ENCODE data around the gene COL9A3. TPM values are rescaled to one million over a fixed set of nuclear protein-coding genes. Genes with fewer than 3 reads are reported as not detected.

Gene COL9A3
- total RNA-seq, 1 experiment from 2014 or later, result 136 TPM

DNA sequence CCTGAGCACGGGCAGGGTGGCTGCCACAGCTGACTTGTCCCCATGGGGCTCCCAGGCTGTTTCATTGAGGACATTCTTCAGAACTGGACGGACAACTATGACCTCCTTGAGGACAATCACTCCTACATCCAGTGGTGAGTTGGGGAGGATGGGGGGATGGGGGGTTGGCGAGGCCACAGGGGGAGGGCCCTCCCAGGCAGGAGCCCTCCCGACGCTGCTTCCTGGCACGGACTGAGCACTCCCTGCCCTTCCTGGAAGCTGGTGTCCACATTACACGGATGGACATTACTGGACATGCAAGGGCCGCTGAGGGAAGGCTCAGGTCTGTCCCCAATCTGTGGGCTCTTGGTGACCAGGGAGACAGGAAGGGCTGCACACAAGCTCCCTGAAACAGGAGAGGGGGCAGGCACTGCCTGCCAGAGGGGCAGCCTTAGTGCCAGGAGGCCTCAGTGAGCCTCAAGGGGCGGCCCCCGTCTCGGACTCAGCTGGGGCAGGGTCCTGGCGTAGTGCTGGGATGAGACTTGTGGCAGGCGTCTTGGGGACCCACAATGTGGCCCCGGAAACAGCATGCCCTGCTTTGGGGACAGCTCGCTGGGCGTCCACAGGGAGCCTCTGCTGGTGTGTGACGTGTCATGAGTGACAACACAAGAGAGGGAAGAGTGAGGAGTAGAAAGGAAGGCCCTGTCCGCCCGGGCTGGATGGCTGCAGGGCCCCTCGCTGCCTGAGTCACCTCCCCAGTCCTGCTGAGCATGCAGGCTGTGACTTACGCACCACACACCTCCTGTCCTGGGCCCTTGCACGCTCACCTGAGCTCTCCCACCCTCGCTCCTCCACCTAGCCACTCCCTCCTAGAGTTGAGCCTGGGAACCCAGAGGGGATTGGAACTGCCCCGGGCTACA lies 7.1 kb upstream of the COL9A3 start:
- ChIA-PET POLR2A (no interaction called here), CTCF (interaction anchor here (0.6 to 2.9 kb wide), 6 partner anchors 13 to 325 kb away, joined by 3 to 17 read pairs (median 4); partner anchors contain the start of gene MRGBP)
- Mint-ChIP-seq H3K27ac (no peak overlapping the region), H3K36me3 (peaks cover 3% of the 10 kb centered on the region; the same call in 1 of the 2 replicates), H3K9me3 (no peaks in the 10 kb centered on the region), H3K4me1 (peaks cover 6% of the 10 kb centered on the region), H3K4me3 (no peak overlapping the region), H3K27me3 (ENCODE audit: low read depth) (no peaks in the 10 kb centered on the region)
- TF ChIP-seq ZNF317 (CRISPR knock-in tag; IDR thresholded peaks at IDR 0.05; ENCODE audit: borderline replicate concordance, low read depth), result no peak
- no peak for TF ChIP-seq NR2C2 (CRISPR knock-in tag; IDR thresholded peaks at IDR 0.05)
- TF ChIP-seq KAT7 (CRISPR knock-in tag; IDR thresholded peaks at IDR 0.05; ENCODE audit: borderline replicate concordance), result no peak
- ATAC-seq, result no peak
- DNase-seq (ENCODE audit: low spot score), result no peak

DNA sequence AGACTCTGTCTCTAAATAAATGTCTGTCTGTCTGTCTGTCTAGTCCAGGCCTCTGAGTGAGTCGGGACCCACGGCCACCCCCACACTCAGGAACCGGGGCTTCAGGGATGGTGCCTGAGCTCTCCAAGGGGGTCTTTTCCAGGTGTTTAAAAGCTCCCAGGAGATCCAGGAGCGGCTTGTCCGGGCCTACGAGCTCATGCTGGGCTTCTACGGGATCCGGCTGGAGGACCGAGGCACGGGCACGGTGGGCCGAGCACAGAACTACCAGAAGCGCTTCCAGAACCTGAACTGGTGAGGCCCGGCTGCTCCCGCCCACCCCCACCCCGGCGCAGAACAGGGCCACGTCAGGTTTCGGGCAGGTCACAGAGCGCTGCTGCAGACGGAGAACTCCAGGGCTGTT lies 5.5 kb upstream of the COL9A3 start:
- CTCF ChIA-PET, result interaction anchor here (1.2 kb wide), 1 partner anchor 11 kb away, joined by 5 read pairs; no protein-coding TSS in a partner anchor
- Mint-ChIP-seq H3K27ac (no peak overlapping the region), H3K27me3 (ENCODE audit: low read depth) (no peaks in the 10 kb centered on the region), H3K4me1 (peaks cover 12% of the 10 kb centered on the region), H3K4me3 (no peak overlapping the region), H3K9me3 (no peaks in the 10 kb centered on the region), H3K36me3 (peaks cover 3% of the 10 kb centered on the region; the same call in 1 of the 2 replicates)
- TF ChIP-seq, protein P1, sequence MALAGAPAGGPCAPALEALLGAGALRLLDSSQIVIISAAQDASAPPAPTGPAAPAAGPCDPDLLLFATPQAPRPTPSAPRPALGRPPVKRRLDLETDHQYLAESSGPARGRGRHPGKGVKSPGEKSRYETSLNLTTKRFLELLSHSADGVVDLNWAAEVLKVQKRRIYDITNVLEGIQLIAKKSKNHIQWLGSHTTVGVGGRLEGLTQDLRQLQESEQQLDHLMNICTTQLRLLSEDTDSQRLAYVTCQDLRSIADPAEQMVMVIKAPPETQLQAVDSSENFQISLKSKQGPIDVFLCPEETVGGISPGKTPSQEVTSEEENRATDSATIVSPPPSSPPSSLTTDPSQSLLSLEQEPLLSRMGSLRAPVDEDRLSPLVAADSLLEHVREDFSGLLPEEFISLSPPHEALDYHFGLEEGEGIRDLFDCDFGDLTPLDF (CRISPR knock-in tag; IDR thresholded peaks at IDR 0.05), result no peak
- TF ChIP-seq SMAD3 (CRISPR knock-in tag; IDR thresholded peaks at IDR 0.05; ENCODE audit: borderline replicate concordance) (no peak), TEAD1 (CRISPR knock-in tag; IDR thresholded peaks at IDR 0.05) (no peak), FOXP1 (CRISPR knock-in tag; IDR thresholded peaks at IDR 0.05; ENCODE audit: borderline replicate concordance) (no peak), ZNF121 (CRISPR knock-in tag; IDR thresholded peaks at IDR 0.05) (no peak), CREM (CRISPR knock-in tag; IDR thresholded peaks at IDR 0.05) (no peak), ELF4 (CRISPR knock-in tag; IDR thresholded peaks at IDR 0.05; ENCODE audit: low read depth) (no peak), CBFB (CRISPR knock-in tag; IDR thresholded peaks at IDR 0.05; ENCODE audit: low read depth) (no peak), NR3C1 (CRISPR knock-in tag; conservative IDR thresholded peaks at IDR 0.05; ENCODE audit: low read depth) (no peak)
- TF ChIP-seq, protein P2, sequence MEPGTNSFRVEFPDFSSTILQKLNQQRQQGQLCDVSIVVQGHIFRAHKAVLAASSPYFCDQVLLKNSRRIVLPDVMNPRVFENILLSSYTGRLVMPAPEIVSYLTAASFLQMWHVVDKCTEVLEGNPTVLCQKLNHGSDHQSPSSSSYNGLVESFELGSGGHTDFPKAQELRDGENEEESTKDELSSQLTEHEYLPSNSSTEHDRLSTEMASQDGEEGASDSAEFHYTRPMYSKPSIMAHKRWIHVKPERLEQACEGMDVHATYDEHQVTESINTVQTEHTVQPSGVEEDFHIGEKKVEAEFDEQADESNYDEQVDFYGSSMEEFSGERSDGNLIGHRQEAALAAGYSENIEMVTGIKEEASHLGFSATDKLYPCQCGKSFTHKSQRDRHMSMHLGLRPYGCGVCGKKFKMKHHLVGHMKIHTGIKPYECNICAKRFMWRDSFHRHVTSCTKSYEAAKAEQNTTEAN (CRISPR knock-in tag; IDR thresholded peaks at IDR 0.05), result no peak
- TF ChIP-seq, protein P3, sequence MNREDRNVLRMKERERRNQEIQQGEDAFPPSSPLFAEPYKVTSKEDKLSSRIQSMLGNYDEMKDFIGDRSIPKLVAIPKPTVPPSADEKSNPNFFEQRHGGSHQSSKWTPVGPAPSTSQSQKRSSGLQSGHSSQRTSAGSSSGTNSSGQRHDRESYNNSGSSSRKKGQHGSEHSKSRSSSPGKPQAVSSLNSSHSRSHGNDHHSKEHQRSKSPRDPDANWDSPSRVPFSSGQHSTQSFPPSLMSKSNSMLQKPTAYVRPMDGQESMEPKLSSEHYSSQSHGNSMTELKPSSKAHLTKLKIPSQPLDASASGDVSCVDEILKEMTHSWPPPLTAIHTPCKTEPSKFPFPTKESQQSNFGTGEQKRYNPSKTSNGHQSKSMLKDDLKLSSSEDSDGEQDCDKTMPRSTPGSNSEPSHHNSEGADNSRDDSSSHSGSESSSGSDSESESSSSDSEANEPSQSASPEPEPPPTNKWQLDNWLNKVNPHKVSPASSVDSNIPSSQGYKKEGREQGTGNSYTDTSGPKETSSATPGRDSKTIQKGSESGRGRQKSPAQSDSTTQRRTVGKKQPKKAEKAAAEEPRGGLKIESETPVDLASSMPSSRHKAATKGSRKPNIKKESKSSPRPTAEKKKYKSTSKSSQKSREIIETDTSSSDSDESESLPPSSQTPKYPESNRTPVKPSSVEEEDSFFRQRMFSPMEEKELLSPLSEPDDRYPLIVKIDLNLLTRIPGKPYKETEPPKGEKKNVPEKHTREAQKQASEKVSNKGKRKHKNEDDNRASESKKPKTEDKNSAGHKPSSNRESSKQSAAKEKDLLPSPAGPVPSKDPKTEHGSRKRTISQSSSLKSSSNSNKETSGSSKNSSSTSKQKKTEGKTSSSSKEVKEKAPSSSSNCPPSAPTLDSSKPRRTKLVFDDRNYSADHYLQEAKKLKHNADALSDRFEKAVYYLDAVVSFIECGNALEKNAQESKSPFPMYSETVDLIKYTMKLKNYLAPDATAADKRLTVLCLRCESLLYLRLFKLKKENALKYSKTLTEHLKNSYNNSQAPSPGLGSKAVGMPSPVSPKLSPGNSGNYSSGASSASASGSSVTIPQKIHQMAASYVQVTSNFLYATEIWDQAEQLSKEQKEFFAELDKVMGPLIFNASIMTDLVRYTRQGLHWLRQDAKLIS (CRISPR knock-in tag; IDR thresholded peaks at IDR 0.05; ENCODE audit: borderline replicate concordance), result no peak
- POLR2A ChIA-PET, result no interaction called here
- ATAC-seq, result no peak
- no peak for DNase-seq (ENCODE audit: low spot score)

DNA sequence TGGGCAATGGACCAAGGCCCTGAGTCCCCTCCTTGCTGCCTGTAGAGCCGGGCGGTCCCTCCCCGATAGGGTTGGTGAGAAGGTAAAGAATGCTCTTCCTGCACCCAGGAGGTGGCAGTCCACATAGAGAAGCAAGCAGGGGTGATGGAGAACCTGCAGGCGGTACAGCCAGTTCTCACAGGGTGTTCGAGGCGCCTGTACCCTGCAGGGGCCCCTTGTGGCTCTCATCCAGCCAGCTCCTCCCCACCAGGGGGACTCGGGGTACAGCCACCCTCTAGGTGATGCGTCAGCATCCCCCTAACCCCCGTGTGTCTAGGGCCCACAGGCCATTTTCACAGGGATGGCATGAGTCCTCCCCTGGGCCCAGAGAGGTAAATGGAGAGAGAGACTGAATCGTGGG lies 5.1 kb upstream of the COL9A3 start:
- H3K36me3 Mint-ChIP-seq, result peaks cover 3% of the 10 kb centered on the region; the same call in 1 of the 2 replicates
- H3K9me3 Mint-ChIP-seq, result no peaks in the 10 kb centered on the region
- peak overlapping the region; percentile 86; the same call in 1 of the 2 replicates for H3K27ac Mint-ChIP-seq
- DNase-seq (ENCODE audit: low spot score) (no peak), ATAC-seq (no peak)
- H3K4me3 Mint-ChIP-seq, result no peak overlapping the region
- ChIA-PET POLR2A (no interaction called here), CTCF (interaction anchor here (1.2 kb wide), 1 partner anchor 11 kb away, joined by 5 read pairs; no protein-coding TSS in a partner anchor)
- peaks cover 11% of the 10 kb centered on the region for H3K4me1 Mint-ChIP-seq
- no peaks in the 10 kb centered on the region; the same call in 1 of the 2 replicates for H3K27me3 Mint-ChIP-seq (ENCODE audit: low read depth)
- no peak for TF ChIP-seq IRF2 (CRISPR knock-in tag; IDR thresholded peaks at IDR 0.05; ENCODE audit: borderline replicate concordance, low read depth)
- TF ChIP-seq, protein P4, sequence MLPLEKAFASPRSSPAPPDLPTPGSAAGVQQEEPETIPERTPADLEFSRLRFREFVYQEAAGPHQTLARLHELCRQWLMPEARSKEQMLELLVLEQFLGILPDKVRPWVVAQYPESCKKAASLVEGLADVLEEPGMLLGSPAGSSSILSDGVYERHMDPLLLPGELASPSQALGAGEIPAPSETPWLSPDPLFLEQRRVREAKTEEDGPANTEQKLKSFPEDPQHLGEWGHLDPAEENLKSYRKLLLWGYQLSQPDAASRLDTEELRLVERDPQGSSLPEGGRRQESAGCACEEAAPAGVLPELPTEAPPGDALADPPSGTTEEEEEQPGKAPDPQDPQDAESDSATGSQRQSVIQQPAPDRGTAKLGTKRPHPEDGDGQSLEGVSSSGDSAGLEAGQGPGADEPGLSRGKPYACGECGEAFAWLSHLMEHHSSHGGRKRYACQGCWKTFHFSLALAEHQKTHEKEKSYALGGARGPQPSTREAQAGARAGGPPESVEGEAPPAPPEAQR (CRISPR knock-in tag; IDR thresholded peaks at IDR 0.05), result no peak
- TF ChIP-seq ELF4 (CRISPR knock-in tag; IDR thresholded peaks at IDR 0.05; ENCODE audit: low read depth), result no peak
- no peak for TF ChIP-seq TEAD1 (CRISPR knock-in tag; IDR thresholded peaks at IDR 0.05)
- no peak for TF ChIP-seq NFATC4 (CRISPR knock-in tag; IDR thresholded peaks at IDR 0.05)
- no peak for TF ChIP-seq FOXK1 (CRISPR knock-in tag; IDR thresholded peaks at IDR 0.05)
- no peak for TF ChIP-seq GABPB1 (CRISPR knock-in tag; IDR thresholded peaks at IDR 0.05)
- TF ChIP-seq, protein P5, sequence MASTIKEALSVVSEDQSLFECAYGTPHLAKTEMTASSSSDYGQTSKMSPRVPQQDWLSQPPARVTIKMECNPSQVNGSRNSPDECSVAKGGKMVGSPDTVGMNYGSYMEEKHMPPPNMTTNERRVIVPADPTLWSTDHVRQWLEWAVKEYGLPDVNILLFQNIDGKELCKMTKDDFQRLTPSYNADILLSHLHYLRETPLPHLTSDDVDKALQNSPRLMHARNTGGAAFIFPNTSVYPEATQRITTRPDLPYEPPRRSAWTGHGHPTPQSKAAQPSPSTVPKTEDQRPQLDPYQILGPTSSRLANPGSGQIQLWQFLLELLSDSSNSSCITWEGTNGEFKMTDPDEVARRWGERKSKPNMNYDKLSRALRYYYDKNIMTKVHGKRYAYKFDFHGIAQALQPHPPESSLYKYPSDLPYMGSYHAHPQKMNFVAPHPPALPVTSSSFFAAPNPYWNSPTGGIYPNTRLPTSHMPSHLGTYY (CRISPR knock-in tag; IDR thresholded peaks at IDR 0.05), result no peak

All from WTC11 (cell line).